GM18870 (cell line): ENCODE measurements around the gene SLC22A6.

Source experiments
- ATAC-seq: cut with Tn5 transposase; IDR thresholded peaks from one replicate; pipeline ENCODE4 v1.9.1; 2021; ENCODE audit warnings: moderate library complexity; ENCODE audit not compliant: unreplicated experiment

The SLC22A6 gene

DNA sequence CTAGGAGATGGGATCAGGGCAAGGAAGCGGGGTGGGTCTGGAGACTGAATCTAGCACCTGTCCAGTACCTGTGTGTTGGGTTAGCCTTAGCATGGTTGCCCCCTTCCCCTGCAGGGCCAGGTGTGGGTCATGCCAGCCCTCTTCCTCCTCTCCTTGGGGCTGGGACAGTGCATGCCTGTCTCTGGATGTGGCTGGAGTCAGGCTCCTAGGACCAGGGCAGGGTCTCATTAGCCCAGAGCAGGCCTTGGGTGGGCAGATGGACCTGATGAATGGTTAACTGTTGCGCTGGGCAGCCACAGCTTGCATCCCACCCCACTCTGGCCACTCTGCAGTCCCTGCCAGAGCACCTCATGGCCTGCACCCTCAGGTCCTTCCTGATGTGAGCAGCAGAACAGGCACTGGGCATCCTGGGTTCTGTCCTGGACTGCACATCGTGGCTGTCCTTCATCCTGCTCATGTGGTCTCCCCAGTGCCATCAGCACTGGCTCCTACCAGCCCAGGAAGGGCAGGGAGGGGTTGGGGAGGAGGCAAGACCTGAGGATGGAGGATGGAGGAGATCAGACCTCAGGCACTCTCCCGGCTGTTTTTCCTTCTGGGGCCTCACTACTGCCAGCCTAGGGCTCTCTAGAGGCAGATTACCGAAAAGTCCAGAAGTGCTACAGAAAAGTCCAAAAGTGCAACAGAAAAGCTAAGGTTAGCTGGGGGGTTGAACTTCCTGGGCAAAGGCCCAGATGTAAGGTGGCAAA, 50.8 kb downstream of the SLC22A6 start:
- no peak for ATAC-seq

DNA sequence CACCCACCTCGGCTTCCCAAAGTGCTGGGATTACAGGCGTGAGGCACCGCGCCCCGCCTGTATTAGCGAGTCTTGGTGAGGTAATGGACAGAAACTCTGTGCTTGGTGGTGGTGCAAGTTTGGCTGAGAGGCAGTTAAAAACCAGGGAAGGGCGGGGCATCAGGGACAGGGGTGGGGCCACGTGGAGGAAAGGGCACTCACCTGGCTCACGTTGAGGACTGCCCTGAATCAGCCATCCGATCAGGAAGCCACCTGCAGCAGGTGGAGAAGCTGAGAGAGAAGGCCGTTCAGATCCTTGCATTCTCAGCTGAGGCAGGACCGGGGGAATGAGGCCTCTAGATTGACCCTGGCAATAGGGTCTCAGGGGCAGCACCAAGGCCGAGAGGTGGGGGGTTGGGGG, 51.5 kb downstream of the SLC22A6 start:
- no peak for ATAC-seq

DNA sequence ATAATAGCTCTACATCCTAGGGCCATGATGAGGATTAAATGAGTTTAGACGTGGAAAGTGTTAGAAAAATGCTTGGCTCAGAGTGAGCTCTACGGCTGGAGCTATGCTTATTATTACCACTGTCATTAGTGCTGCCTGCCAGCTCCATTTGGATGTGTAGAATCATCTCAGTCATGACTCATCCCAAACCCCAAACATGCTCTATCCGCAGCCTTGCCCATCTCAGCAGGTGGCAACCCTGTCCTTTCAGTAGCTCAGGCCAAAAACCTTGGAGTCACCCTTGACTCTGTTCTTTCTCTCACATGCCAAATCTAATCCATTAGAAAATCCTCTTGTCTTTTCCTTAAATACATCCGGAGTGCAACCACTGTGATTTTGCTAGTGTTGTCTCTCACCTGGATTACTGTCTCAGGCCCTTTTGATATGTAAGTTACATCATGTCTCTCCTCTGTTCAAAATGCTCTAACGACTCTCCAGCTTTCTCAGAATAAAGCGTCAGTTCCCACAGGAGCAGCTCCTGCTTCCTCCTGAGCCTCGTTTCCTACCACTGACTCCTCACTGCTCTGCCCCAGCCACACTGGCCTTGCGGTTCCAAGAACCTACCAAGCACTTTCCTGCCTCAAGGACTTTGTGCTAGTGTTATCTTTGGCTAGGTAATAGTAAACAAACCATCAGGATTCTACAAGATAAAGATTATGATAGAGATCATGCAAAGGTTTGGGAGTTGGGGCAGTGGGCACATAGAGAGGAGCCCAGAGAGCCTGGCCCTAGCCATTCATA, 53.1 kb downstream of the SLC22A6 start:
- ATAC-seq = no peak

DNA sequence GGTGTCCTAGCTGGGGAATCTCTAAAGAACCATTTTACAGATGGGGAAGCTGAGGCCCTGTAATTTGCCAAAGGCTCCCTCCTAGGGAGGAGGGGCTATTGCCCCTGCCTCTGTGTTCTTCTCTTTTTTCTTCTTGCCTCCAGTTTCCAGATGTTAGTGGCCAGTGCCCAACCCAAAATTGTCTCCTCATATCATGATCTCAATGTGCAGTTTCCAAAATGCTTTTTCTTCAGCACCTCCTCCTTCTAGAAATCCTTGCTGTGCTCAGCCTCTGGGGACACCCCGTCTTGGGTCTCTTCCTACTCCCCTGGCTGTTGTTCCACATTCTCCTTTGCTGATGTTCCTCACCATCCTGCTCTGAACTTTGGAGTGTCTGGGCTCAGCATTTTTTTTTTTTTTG, 54.1 kb downstream of the SLC22A6 start:
- no peak for ATAC-seq

DNA sequence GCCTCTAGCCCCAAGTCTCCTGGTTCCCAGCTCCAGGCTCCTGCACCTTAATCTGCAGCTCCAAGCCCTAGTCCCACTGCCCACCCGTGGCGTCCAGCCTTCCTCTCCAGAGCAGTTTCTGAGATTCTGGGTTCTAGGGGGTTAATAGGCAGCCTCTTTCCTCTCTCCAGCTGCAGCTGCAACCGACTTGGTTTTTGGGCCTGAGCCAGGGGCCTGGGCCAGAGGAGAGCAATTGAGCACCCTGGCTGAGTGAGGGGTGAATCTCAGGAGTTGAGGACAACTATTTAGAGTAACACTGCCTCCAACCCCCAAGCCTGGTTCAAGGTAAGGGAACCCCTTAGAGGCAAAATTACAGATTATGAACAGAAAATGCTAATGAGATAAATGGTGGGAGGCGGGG, 54.6 kb downstream of the SLC22A6 start:
- no peak for ATAC-seq

DNA sequence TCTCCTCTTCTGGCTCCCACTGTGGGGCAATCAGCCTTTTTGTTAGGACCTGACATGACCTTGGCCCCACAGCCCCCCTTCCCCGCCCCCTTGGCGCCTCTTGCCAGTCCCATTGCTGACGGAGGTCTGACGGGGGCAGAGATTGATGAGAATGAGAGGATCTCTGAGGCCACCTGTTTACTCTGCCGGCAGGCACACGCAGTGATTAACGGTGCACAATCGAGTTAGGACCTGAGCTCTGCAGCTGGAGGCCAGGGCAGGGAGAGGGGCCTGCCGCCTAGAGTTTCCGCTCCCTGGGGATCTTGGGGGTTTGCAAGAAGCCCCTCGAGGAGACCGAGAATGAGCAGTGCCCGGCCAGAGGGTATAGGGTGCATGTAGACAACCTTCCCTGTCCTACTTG, 56.8 kb downstream of the SLC22A6 start:
- no peak for ATAC-seq

DNA sequence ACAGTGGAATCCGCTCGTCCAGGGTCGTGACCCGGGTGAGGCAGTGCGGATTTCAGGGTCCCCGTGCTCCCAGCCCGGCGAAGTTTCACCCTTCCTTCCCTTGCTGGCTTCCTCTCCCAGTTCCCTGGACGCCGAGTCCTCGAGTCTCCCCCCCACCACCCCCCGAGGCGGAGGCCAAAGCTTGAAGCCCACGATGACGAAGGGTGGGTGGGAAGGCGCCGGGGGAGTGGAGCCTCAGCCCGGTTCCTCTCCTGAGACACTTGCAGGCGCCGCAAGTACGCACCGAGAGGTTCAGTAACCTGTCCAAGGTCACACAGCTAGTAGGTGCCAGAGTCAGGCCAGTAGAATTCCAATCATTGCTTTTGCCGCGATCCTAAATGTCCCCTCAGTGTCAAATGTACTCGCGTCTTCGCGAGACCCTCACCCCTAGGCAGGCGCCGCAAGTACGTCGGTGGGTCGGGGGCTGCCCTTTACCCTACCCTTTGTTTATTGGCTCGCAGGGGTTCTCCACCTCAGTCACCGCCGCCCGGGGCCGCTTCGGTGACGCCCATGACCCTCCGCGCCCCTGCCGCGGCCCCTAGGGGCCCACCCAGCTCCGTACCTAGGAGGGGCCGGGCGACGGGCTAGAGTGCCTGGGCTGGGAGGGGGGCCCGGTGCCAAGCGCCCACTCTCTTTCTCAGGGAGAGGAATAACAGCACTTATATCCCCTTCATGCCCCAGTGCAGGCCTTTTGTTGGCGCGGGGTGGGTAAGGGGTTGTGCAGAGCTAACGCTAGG, 57.9 kb downstream of the SLC22A6 start:
- no peak for ATAC-seq
